SK-N-SH (cell line): Measurements from ENCODE around the gene TJP2. TPM values are rescaled to one million over a fixed set of nuclear protein-coding genes. Genes with fewer than 3 reads are reported as not detected.

Experiments used
- CTCF ChIA-PET: fragments of 300-600, 350-600 bp; formaldehyde crosslinking; extraction: SDS; loops from one replicate; lab custom pipeline; 2021; lab: Yijun Ruan, JAX
- POLR2A ChIA-PET: fragments of 350-600 bp; sonication (Branson Sonifier 250); formaldehyde crosslinking; extraction: SDS; loops from one replicate; lab custom pipeline; 2020; ENCODE audit warnings: antibody characterized with exemption, inconsistent platforms; lab: Yijun Ruan, JAX
- DNase-seq: peaks from one replicate; pipeline ENCODE4 v3.0.0; 2012
- H2AFZ ChIP-seq: fragments of 200-600 bp; sonication (generic); 2 replicates; pipeline ENCODE4 v1.8.1; 2016; ENCODE audit warnings: antibody characterized with exemption, mild to moderate bottlenecking, low read depth
- H3F3A ChIP-seq: fragments of 200-600 bp; sonication (generic); replicated peaks from 2 replicates; pipeline ENCODE3; 2016; ENCODE audit warnings: antibody characterized with exemption, mild to moderate bottlenecking; ENCODE audit not compliant: insufficient read depth
- H3K27ac ChIP-seq, 2 experiments: fragments of 200-500 bp in 1 of 2; fragments of 200-600 bp in 1 of 2; sonication (Bioruptor generic) in 1 of 2; sonication (generic), shearing (Covaris generic) in 1 of 2; 2 replicates each; pipeline versions ENCODE4 v1.5.1 to v1.6.1; 2014 to 2016; ENCODE audit warnings: low read depth in 2 of 2, inconsistent platforms in 1 of 2, low read length in 1 of 2, mild to moderate bottlenecking in 1 of 2, mixed read lengths in 1 of 2
- H3K27me3 ChIP-seq: fragments of 200-600 bp; sonication (generic), shearing (Covaris generic); 2 replicates; pipeline ENCODE4 v1.6.1; 2016; ENCODE audit warnings: mixed run types; ENCODE audit not compliant: insufficient read depth
- H3K36me3 ChIP-seq, 2 experiments: fragments of 200-500 bp in 1 of 2; fragments of 200-600 bp in 1 of 2; sonication (Bioruptor generic) in 1 of 2; sonication (generic) in 1 of 2; replicated peaks in 1 of 2; 2 replicates each; pipeline versions ENCODE3 to v1.5.1; 2014 to 2016; ENCODE audit warnings: low read length in 1 of 2, mild to moderate bottlenecking in 1 of 2; ENCODE audit not compliant: insufficient read depth in 2 of 2, control insufficient read depth in 1 of 2
- H3K4me1 ChIP-seq, 2 experiments: fragments of 200-500 bp in 1 of 2; fragments of 200-600 bp in 1 of 2; sonication (Bioruptor generic) in 1 of 2; sonication (generic), shearing (Covaris generic) in 1 of 2; 2 replicates each; pipeline versions ENCODE4 v1.5.1 to v1.6.1; 2014 to 2016; ENCODE audit warnings: low read depth in 1 of 2, low read length in 1 of 2, mixed run types in 1 of 2; ENCODE audit not compliant: insufficient read depth in 2 of 2, control insufficient read depth in 1 of 2
- H3K4me2 ChIP-seq: fragments of 200-600 bp; sonication (generic), shearing (Covaris generic); 2 replicates; pipeline ENCODE4 v1.6.1; 2017; ENCODE audit warnings: mixed run types
- H3K4me3 ChIP-seq, 2 experiments: fragments of 200-500 bp in 1 of 2; fragments of 200-600 bp in 1 of 2; sonication (Bioruptor generic) in 1 of 2; sonication (generic), shearing (Covaris generic) in 1 of 2; 2 replicates each; pipeline versions ENCODE4 v1.5.1 to v1.8.1; 2014 to 2016; ENCODE audit warnings: low read depth in 2 of 2, inconsistent platforms in 1 of 2, low read length in 1 of 2, mild to moderate bottlenecking in 1 of 2, mixed read lengths in 1 of 2, moderate library complexity in 1 of 2
- H3K79me2 ChIP-seq: fragments of 200-600 bp; sonication (generic); 2 replicates; pipeline ENCODE4 v1.8.1; 2017; ENCODE audit warnings: mild to moderate bottlenecking; ENCODE audit not compliant: insufficient read depth
- H3K9ac ChIP-seq: fragments of 200-600 bp; sonication (generic); 2 replicates; pipeline ENCODE4 v1.6.1; 2017; ENCODE audit warnings: mixed run types
- H3K9me2 ChIP-seq: fragments of 200-600 bp; sonication (generic); 2 replicates; pipeline ENCODE4 v1.6.1; 2017; ENCODE audit warnings: mixed run types
- H3K9me3 ChIP-seq: fragments of 200-600 bp; sonication (generic); 2 replicates; pipeline ENCODE4 v1.6.1; 2017; ENCODE audit warnings: mixed run types, mild to moderate bottlenecking, moderate library complexity
- H4K20me1 ChIP-seq: fragments of 200-600 bp; sonication (generic); 2 replicates; pipeline ENCODE4 v1.6.1; 2017; ENCODE audit warnings: mild to moderate bottlenecking, mixed run types; ENCODE audit not compliant: insufficient read depth
- EP300 ChIP-seq, 2 experiments: IDR thresholded peaks; 2 replicates each; pipeline versions ENCODE4 v1.4.0 to v1.6.1; 2012; ENCODE audit warnings: borderline replicate concordance in 1 of 2, low read depth in 1 of 2, low read length in 1 of 2
- EZH2phosphoT487 ChIP-seq: fragments of 200-600 bp; sonication (generic); IDR thresholded peaks from 2 replicates; pipeline ENCODE4 v1.6.1; 2017; ENCODE audit warnings: low read depth, mixed run types, mild to moderate bottlenecking, antibody characterized with exemption, moderate library complexity, borderline replicate concordance
- FOSL2 ChIP-seq: IDR thresholded peaks from 2 replicates; pipeline ENCODE4 v1.4.0; 2012; ENCODE audit warnings: low read depth, mild to moderate bottlenecking, moderate library complexity, borderline replicate concordance
- FOXJ3 ChIP-seq: sonication (generic); formaldehyde crosslinking; IDR thresholded peaks from 2 replicates; pipeline ENCODE4 v1.5.1; 2020; ENCODE audit warnings: mild to moderate bottlenecking, missing genetic modification reagents
- JUND ChIP-seq: IDR thresholded peaks from 2 replicates; pipeline ENCODE4 v1.4.0; 2012
- MEF2A ChIP-seq: IDR thresholded peaks from 2 replicates; pipeline ENCODE4 v1.4.0; 2012; ENCODE audit warnings: low read depth, borderline replicate concordance
- NFIC ChIP-seq: IDR thresholded peaks from 2 replicates; pipeline ENCODE4 v1.4.0; 2012; ENCODE audit warnings: borderline replicate concordance
- POLR2AphosphoS5 ChIP-seq: IDR thresholded peaks from 2 replicates; pipeline ENCODE4 v1.6.1; 2012; ENCODE audit warnings: low read depth, low read length
- RAD21 ChIP-seq: IDR thresholded peaks from 2 replicates; pipeline ENCODE4 v1.6.1; 2012; ENCODE audit warnings: mild to moderate bottlenecking, low read length
- RCOR1 ChIP-seq: fragments of 150-350 bp; IDR thresholded peaks from 2 replicates; pipeline ENCODE4 v1.6.1; 2017; ENCODE audit warnings: antibody characterized with exemption, low read length
- RFX5 ChIP-seq: IDR thresholded peaks from 2 replicates; pipeline ENCODE4 v1.6.1; 2012; ENCODE audit warnings: mild to moderate bottlenecking, improper control_type of control experiment, low read length
- SMC3 ChIP-seq: IDR thresholded peaks from 2 replicates; pipeline ENCODE4 v1.6.1; 2012; ENCODE audit warnings: low read depth, low read length, improper control_type of control experiment
- YY1 ChIP-seq: IDR thresholded peaks from 2 replicates; pipeline ENCODE4 v1.4.0; 2012; ENCODE audit warnings: low read depth, mild to moderate bottlenecking
- WGBS: methylation state at CpG from one replicate; pipeline ENCODE4 v1.1.6; 2017; ENCODE audit warnings: low lambda C conversion rate; 5-methylcytosine and 5-hydroxymethylcytosine counted together
- polyA plus RNA-seq, 3 experiments: library from polyadenylated mRNA; depleted of rRNA; stranded (reverse); fragments of >200 nt; gene quantifications; 2 replicates each; pipeline ENCODE4 v1.2.3, GENCODE V29; 2012
- TF ChIP-seq, protein P1 (sequence below): IDR thresholded peaks from 2 replicates; pipeline ENCODE4 v1.4.0; 2012; ENCODE audit warnings: low read depth, borderline replicate concordance
- TF ChIP-seq, protein P2 (sequence below): fragments of 200-600 bp; sonication (generic); IDR thresholded peaks from 2 replicates; pipeline ENCODE4 v1.6.1; 2017; ENCODE audit warnings: antibody characterized with exemption, mild to moderate bottlenecking, moderate library complexity
- TF ChIP-seq, protein P3 (sequence below): IDR thresholded peaks from 2 replicates; pipeline ENCODE4 v1.6.1; 2012; ENCODE audit warnings: mild to moderate bottlenecking, low read depth, low read length, moderate library complexity
- TF ChIP-seq, protein P4 (sequence below): IDR thresholded peaks from 2 replicates; pipeline ENCODE4; 2012

Gene TJP2
- polyA plus RNA-seq, 1 of the 3 experiments (the other 2 are of a cell fraction): 17.7 TPM

DNA sequence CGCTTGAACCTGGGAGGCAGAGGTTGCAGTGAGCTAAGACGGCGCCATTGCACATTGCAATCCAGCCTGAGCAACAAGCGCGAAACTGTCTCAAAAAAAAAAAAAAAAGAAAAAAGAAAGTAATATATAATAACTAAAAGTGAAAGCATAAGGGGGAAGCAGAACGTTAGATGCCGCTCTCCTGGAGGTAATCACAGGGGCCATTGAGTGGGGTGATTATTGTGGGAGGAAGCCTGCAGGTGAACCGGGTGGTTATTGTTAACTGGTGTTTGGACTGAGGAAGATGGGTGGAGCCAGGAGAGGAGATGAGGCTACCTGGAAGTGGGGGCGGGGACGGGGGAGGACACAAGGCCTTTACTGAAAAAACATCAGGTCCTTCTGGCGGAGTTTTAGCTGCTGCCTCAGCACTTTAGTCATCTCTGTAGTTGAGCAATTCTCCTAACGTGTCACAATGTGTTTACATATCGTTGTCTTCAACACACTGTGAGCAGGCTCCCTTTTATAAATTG lies 5.3 kb upstream of the TJP2 start (continued):
- TF ChIP-seq, protein P1, sequence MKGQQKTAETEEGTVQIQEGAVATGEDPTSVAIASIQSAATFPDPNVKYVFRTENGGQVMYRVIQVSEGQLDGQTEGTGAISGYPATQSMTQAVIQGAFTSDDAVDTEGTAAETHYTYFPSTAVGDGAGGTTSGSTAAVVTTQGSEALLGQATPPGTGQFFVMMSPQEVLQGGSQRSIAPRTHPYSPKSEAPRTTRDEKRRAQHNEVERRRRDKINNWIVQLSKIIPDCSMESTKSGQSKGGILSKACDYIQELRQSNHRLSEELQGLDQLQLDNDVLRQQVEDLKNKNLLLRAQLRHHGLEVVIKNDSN: no peak
- no peak for TF ChIP-seq NFIC
- TF ChIP-seq, protein P2, sequence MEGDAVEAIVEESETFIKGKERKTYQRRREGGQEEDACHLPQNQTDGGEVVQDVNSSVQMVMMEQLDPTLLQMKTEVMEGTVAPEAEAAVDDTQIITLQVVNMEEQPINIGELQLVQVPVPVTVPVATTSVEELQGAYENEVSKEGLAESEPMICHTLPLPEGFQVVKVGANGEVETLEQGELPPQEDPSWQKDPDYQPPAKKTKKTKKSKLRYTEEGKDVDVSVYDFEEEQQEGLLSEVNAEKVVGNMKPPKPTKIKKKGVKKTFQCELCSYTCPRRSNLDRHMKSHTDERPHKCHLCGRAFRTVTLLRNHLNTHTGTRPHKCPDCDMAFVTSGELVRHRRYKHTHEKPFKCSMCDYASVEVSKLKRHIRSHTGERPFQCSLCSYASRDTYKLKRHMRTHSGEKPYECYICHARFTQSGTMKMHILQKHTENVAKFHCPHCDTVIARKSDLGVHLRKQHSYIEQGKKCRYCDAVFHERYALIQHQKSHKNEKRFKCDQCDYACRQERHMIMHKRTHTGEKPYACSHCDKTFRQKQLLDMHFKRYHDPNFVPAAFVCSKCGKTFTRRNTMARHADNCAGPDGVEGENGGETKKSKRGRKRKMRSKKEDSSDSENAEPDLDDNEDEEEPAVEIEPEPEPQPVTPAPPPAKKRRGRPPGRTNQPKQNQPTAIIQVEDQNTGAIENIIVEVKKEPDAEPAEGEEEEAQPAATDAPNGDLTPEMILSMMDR: no peak
- TF ChIP-seq FOXJ3 (CRISPR knock-in tag): no peak

DNA sequence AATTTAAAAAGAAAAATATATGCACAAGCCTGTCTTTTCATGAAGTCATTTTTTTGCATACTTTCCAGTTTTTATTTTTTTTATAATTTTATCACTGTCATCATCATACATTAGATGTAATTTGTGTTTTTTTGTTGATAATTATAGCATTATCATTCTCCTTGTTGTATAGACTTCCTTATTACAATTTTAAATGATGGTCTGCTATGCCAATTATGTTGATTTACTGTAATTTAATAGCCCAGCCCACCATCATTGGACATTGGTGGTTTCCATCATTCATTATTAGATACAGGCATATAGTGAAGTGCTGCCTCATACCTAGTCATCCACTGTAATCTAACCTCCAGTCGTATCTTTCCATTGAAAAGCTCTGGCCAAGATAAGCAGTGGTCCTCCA lies 3.8 kb upstream of the TJP2 start:
- no peak overlapping the region for H3K9ac ChIP-seq
- H3K27ac ChIP-seq: no peak overlapping the region
- no peaks in the 10 kb centered on the region for H3K36me3 ChIP-seq
- H4K20me1 ChIP-seq: no peaks in the 10 kb centered on the region
- peaks cover 5 to 12% of the 10 kb centered on the region in 2 experiments; a peak in 3 of 4 replicates for H3K4me1 ChIP-seq
- no peak overlapping the region for H3K4me3 ChIP-seq
- CTCF ChIA-PET: interaction anchor here (0.6 to 1.3 kb wide), 2 partner anchors 12 to 23 kb away, joined by 3 to 5 read pairs; no protein-coding TSS in a partner anchor
- no peak overlapping the region for H2AFZ ChIP-seq
- no peaks in the 10 kb centered on the region; the same call in 1 of the 2 replicates for H3K79me2 ChIP-seq
- H3K9me2 ChIP-seq: no peaks in the 10 kb centered on the region
- no peak overlapping the region for H3K4me2 ChIP-seq
- no peaks in the 10 kb centered on the region for H3K27me3 ChIP-seq
- WGBS: 52% methylated on average over 1 of the region's 1 CpG
- no peaks in the 10 kb centered on the region for H3K9me3 ChIP-seq
- no peak for DNase-seq
- TF ChIP-seq JUND (no peak), MEF2A (no peak), NFIC (no peak), RCOR1 (no peak), EZH2phosphoT487 (no peak), EP300 (IDR thresholded peaks at IDR 0.05; ENCODE audit: borderline replicate concordance in 1 of 2, low read depth in 1 of 2, low read length in 1 of 2) (no peak), POLR2AphosphoS5 (no peak), FOXJ3 (CRISPR knock-in tag) (no peak), YY1 (no peak), FOSL2 (no peak), RFX5 (no peak), RAD21 (no peak), SMC3 (no peak)
- TF ChIP-seq, protein P2: no peak
- TF ChIP-seq, protein P3, sequence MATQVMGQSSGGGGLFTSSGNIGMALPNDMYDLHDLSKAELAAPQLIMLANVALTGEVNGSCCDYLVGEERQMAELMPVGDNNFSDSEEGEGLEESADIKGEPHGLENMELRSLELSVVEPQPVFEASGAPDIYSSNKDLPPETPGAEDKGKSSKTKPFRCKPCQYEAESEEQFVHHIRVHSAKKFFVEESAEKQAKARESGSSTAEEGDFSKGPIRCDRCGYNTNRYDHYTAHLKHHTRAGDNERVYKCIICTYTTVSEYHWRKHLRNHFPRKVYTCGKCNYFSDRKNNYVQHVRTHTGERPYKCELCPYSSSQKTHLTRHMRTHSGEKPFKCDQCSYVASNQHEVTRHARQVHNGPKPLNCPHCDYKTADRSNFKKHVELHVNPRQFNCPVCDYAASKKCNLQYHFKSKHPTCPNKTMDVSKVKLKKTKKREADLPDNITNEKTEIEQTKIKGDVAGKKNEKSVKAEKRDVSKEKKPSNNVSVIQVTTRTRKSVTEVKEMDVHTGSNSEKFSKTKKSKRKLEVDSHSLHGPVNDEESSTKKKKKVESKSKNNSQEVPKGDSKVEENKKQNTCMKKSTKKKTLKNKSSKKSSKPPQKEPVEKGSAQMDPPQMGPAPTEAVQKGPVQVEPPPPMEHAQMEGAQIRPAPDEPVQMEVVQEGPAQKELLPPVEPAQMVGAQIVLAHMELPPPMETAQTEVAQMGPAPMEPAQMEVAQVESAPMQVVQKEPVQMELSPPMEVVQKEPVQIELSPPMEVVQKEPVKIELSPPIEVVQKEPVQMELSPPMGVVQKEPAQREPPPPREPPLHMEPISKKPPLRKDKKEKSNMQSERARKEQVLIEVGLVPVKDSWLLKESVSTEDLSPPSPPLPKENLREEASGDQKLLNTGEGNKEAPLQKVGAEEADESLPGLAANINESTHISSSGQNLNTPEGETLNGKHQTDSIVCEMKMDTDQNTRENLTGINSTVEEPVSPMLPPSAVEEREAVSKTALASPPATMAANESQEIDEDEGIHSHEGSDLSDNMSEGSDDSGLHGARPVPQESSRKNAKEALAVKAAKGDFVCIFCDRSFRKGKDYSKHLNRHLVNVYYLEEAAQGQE: no peak
- TF ChIP-seq, protein P4, sequence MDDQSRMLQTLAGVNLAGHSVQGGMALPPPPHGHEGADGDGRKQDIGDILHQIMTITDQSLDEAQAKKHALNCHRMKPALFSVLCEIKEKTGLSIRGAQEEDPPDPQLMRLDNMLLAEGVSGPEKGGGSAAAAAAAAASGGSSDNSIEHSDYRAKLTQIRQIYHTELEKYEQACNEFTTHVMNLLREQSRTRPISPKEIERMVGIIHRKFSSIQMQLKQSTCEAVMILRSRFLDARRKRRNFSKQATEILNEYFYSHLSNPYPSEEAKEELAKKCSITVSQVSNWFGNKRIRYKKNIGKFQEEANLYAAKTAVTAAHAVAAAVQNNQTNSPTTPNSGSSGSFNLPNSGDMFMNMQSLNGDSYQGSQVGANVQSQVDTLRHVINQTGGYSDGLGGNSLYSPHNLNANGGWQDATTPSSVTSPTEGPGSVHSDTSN: no peak
- peaks cover 7% of the 10 kb centered on the region for H3F3A ChIP-seq
- POLR2A ChIA-PET: no interaction called here
